Testis (tissue), 2 donors: Measurements from ENCODE around the gene RASAL1.

Experiments
- CTCF ChIP-seq, 3 experiments: fragments of 450-650 bp in 2 of 3; fragments of 200-600 bp in 1 of 3; sonication (generic) in 1 of 3; IDR thresholded peaks; one replicate each; pipeline ENCODE4 v1.5.1; 2016 to 2019; ENCODE audit warnings: antibody characterized with exemption in 3 of 3, mild to moderate bottlenecking in 2 of 3, moderate library complexity in 1 of 3
- POLR2A ChIP-seq: fragments of 450-650 bp; IDR thresholded peaks from one replicate; pipeline ENCODE4 v1.6.1; 2017; ENCODE audit warnings: antibody characterized with exemption, mild to moderate bottlenecking, moderate library complexity

- TF ChIP-seq CTCF (IDR thresholded peaks at IDR 0.05) (no peak), POLR2A (no peak)
Observed at GRCh38 chr12:113056381-113056630, 79.3 kb downstream of the RASAL1 start.
